Fibroblast of lung (primary cell): ENCODE data around the gene HMSD. TPM values are rescaled to one million over a fixed set of nuclear protein-coding genes. Genes with fewer than 3 reads are reported as not detected.

Experiments
- DNase-seq, 2 donors: peaks; one replicate each; pipeline versions ENCODE4 v3.0.0 to v3.0.0-alpha.2; 2010; ENCODE audit warnings: low read depth in 2 of 2
- H2AFZ ChIP-seq: 2 replicates; pipeline ENCODE4 v1.5.1; 2012; ENCODE audit warnings: low read length, control low read depth, inconsistent platforms
- H3K27ac ChIP-seq: 2 replicates; pipeline ENCODE4 v1.5.1; 2011; ENCODE audit warnings: low read length, control low read depth; ENCODE audit not compliant: insufficient read depth
- H3K27me3 ChIP-seq: 2 replicates; pipeline ENCODE4 v1.5.1; 2011; ENCODE audit warnings: mild to moderate bottlenecking, low read length; ENCODE audit not compliant: control insufficient read depth, insufficient read depth
- H3K36me3 ChIP-seq: 2 replicates; pipeline ENCODE4 v1.5.1; 2011; ENCODE audit warnings: low read length; ENCODE audit not compliant: control insufficient read depth, insufficient read depth
- H3K4me1 ChIP-seq: 2 replicates; pipeline ENCODE4 v1.5.1; 2011; ENCODE audit warnings: low read length; ENCODE audit not compliant: control insufficient read depth, insufficient read depth; ENCODE audit errors: extremely low read depth
- H3K4me2 ChIP-seq: 2 replicates; pipeline ENCODE4 v1.5.1; 2011; ENCODE audit warnings: low read length, control low read depth; ENCODE audit not compliant: insufficient read depth; ENCODE audit errors: extremely low read depth
- H3K4me3 ChIP-seq, 4 experiments: fragments of 200-600 bp in 1 of 4; sonication (generic) in 1 of 4; replicated peaks in 1 of 4; 2 replicates each; pipeline ENCODE4 v1.5.1; 2011 to 2016; ENCODE audit warnings: low read length in 4 of 4, low read depth in 3 of 4, mild to moderate bottlenecking in 3 of 4, control low read depth in 2 of 4, inconsistent platforms in 1 of 4, mixed read lengths in 1 of 4; ENCODE audit not compliant: insufficient read depth in 1 of 4; ENCODE audit errors: control extremely low read depth in 1 of 4
- H3K79me2 ChIP-seq: 2 replicates; pipeline ENCODE4 v1.5.1; 2012; ENCODE audit warnings: mild to moderate bottlenecking, low read length, inconsistent platforms; ENCODE audit not compliant: control insufficient read depth, insufficient read depth
- H3K9ac ChIP-seq: 2 replicates; pipeline ENCODE4 v1.5.1; 2011; ENCODE audit warnings: mild to moderate bottlenecking, low read length, control low read depth; ENCODE audit not compliant: insufficient read depth
- H3K9me3 ChIP-seq: 2 replicates; pipeline ENCODE4 v1.5.1; 2012; ENCODE audit warnings: low read depth, low read length; ENCODE audit not compliant: control insufficient read depth, insufficient read depth
- H4K20me1 ChIP-seq: 2 replicates; pipeline ENCODE4 v1.5.1; 2011; ENCODE audit warnings: low read length; ENCODE audit not compliant: control insufficient read depth, insufficient read depth; ENCODE audit errors: extremely low read depth
- CTCF ChIP-seq, 2 donors: IDR thresholded peaks in 1 of 2; conservative IDR thresholded peaks in 1 of 2; 1 replicate in 1 of 2; 2 replicates in 1 of 2; pipeline ENCODE4 v1.5.1; 2011 to 2012; ENCODE audit warnings: low read length in 2 of 2, control low read depth in 1 of 2, inconsistent platforms in 1 of 2, low read depth in 1 of 2, mild to moderate bottlenecking in 1 of 2
- EZH2 ChIP-seq: IDR thresholded peaks from 2 replicates; pipeline ENCODE4 v1.5.1; 2012; ENCODE audit warnings: low read length, control low read depth, mild to moderate bottlenecking; ENCODE audit errors: missing control alignments
- polyA plus RNA-seq, 2 donors: library from polyadenylated mRNA; depleted of rRNA in 1 of 2; stranded (reverse) in 1 of 2; unstranded in 1 of 2; fragments of >200 nt; gene quantifications; 2 replicates each; pipeline ENCODE4 v1.2.1, GENCODE V29; 2011 to 2012; ENCODE audit warnings: missing spikeins in 1 of 2
- total RNA-seq: library from RNA; depleted of rRNA; stranded (reverse); fragments of >200 nt; gene quantifications from 2 replicates; pipeline ENCODE4 v1.2.1, GENCODE V29; 2014

Gene HMSD
- total and polyA plus RNA-seq, 2 donors (not counting 1 experiment from before 2014, with no cell fraction given), result 0.83 to 4.3 TPM

DNA sequence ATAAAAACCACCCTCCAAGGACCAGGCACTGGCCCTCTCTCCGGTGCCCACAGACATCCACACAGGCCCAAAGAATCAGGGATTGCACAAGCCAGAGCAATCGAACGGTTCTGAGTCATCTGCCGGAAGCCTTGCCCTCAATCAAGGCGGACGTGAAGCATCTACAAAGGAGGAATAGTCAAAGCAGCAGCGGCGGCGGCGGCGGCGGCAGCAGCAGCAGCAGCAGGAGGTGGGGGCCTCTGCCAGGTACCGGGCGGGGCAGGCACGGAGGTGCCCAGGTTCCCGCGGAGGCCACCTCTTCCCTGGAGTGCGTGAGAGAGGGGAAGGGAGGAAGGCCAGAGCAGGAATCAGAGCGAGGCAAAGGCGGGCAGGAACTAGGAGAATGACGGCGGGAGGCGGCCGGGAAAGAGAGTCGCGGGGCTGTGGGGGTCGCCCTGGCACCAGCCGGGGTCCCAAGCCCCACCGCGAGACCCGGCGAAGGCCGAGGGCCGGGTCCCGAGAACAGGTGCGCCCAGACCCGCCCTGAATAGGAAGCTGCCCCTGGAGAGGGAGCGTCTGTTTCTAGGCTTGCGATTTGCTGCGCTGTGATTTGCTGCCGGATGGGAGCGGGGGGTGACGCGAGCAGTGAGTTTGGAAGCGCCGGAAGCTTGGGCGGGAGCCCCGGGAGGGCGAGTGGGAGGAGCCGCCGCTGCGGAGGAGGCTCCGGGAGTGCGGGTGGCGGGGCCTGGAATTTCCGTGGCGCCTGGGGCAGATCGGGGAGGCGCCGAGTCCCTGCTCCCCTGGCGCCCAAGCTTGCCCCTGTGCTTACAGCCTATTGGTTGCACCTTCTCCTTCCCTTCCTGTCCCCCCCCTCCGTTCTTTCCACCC, 21.1 kb downstream of the HMSD start, which contains the start of gene SERPINB8:
TSS of gene SERPINB8 (plus strand) at position 140 of the 867 bp plus-strand sequence. CDS start 8,228 bp downstream, outside the sequence.
- peak within 1 kb of the TSS; percentile 74 for H3K4me2 ChIP-seq
- peak; percentile 93 to 95 for DNase-seq
- peaks cover 3% of the 10 kb centered on the region for H3K4me1 ChIP-seq
- H3K4me3 ChIP-seq, result peak within 1 kb of the TSS; percentile 62 to 82 (median 70)
- no peaks in the 10 kb centered on the region for H3K27me3 ChIP-seq
- peaks cover 12% of the 10 kb centered on the region for H3K79me2 ChIP-seq
- peak within 1 kb of the TSS; percentile 80 for H3K9ac ChIP-seq
- no peaks in the 10 kb centered on the region for H3K36me3 ChIP-seq
- H3K9me3 ChIP-seq, result no peaks in the 10 kb centered on the region
- H2AFZ ChIP-seq, result peak within 1 kb of the TSS; percentile 69
- TF ChIP-seq EZH2, result no peak
- peak within 1 kb of the TSS; percentile 96 for H3K27ac ChIP-seq
- H4K20me1 ChIP-seq, result no peaks in the 10 kb centered on the region

DNA sequence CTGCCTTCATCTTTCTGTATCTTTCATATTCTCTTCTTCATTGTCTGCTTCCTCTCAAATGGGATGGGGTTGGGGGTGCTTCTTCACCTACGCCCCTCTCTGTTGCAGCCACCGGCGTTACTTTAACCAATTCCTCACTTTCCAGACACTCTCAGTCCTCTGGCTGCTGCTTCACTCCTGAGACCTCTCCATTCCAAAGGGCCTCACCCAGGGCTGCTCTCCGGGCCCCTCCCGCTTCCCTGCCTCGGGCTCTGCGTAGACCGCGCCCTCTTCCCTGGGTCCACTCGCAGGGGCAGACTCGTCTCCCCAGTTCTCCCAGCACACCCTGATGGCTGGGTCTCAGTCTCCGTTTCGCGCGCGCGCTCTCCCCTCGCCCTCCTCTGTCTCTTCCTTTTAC, 21.7 kb downstream of the HMSD start:
- TF ChIP-seq EZH2 (no peak), CTCF (conservative IDR thresholded peaks at IDR 0.05 in 1 of 2, IDR thresholded peaks at IDR 0.05 in 1 of 2; ENCODE audit: low read depth in 1 of 2, low read length in 2 of 2) (no peak)
- Histone ChIP-seq H3K4me2 (peak overlapping the region; percentile 74), H3K9ac (peak overlapping the region; percentile 80), H3K27ac (peak overlapping the region; percentile 96), H3K4me1 (peaks cover 3% of the 10 kb centered on the region), H2AFZ (peak overlapping the region; percentile 69), H3K27me3 (no peaks in the 10 kb centered on the region), H4K20me1 (no peaks in the 10 kb centered on the region), H3K4me3 (peak overlapping the region; percentile 62 to 82 (median 70)), H3K36me3 (no peaks in the 10 kb centered on the region), H3K9me3 (no peaks in the 10 kb centered on the region), H3K79me2 (peaks cover 12% of the 10 kb centered on the region)
- peak; percentile 42 to 51 for DNase-seq

DNA sequence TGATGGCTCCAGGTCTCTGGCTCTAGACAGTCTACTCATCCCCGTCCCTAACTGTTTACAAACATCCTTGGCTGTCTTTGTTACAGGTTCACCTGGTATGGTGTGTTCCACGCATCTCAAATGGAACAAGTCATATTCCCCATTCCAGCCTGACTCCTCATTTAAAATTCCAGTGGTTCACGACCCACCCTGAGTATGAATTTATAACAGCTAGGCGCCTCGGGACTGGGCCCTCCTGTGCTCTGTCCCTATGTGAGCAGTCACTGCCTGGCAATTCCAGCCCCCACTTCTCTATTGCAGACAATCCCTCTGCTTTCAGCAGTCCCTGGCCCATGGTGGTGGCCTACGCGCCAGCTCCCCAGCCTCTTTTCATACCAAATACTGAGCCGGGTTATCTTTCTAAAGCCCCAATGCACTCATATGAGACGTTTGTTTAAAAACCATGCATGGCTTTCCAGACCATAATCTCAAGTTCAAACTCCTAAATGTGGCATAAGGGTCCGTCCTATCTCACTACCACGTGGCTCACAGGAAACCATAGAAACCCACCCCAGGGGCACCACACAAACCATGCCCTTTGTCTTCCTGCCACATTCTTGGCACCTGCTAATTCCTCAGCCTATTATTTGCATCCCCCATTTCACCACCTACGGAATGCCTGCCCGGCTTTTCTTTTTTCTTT, 22.4 kb downstream of the HMSD start:
- Histone ChIP-seq H2AFZ (no peak overlapping the region), H3K27me3 (no peaks in the 10 kb centered on the region), H3K4me2 (peak overlapping the region; percentile 74), H3K9ac (peak overlapping the region; percentile 80), H3K4me3 (peak overlapping the region; percentile 62 to 82 (median 70)), H3K36me3 (no peaks in the 10 kb centered on the region), H3K4me1 (peaks cover 3% of the 10 kb centered on the region), H4K20me1 (no peaks in the 10 kb centered on the region), H3K27ac (peak overlapping the region; percentile 96), H3K9me3 (no peaks in the 10 kb centered on the region), H3K79me2 (peaks cover 12% of the 10 kb centered on the region)
- TF ChIP-seq EZH2, result no peak
- DNase-seq, result peak in 1 of 2 donors; percentile 32
